H1 (cell line): ENCODE results near the gene OTOGL.

ENCODE experiments used
- CEBPB ChIP-seq: IDR thresholded peaks from 2 replicates; pipeline ENCODE4 v1.6.1; 2012; ENCODE audit warnings: low read depth, low read length
- CTCF ChIP-seq, 3 experiments: IDR thresholded peaks; 1 replicate in 2 of 3; 2 replicates in 1 of 3; pipeline versions ENCODE4 v1.5.1 to v1.6.1; 2011; ENCODE audit warnings: low read length in 3 of 3, mild to moderate bottlenecking in 3 of 3, inconsistent platforms in 2 of 3, low read depth in 1 of 3, moderate library complexity in 1 of 3; ENCODE audit not compliant: insufficient read depth in 1 of 3; ENCODE audit errors: control extremely low read depth in 1 of 3
- EGR1 ChIP-seq: IDR thresholded peaks from 2 replicates; pipeline ENCODE4 v1.6.1; 2011; ENCODE audit warnings: low read depth, low read length, borderline replicate concordance
- EP300 ChIP-seq, 2 experiments: IDR thresholded peaks; 1 replicate in 1 of 2; 2 replicates in 1 of 2; pipeline ENCODE4 v1.6.1; 2011 to 2012; ENCODE audit warnings: low read depth in 2 of 2, low read length in 2 of 2, mild to moderate bottlenecking in 2 of 2, borderline replicate concordance in 1 of 2, inconsistent platforms in 1 of 2, moderate library complexity in 1 of 2
- JUND ChIP-seq: IDR thresholded peaks from 2 replicates; pipeline ENCODE4 v1.6.1; 2011; ENCODE audit warnings: mild to moderate bottlenecking, improper control_type of control experiment, low read length
- POLR2A ChIP-seq, 2 experiments: IDR thresholded peaks; 1 replicate in 1 of 2; 2 replicates in 1 of 2; pipeline ENCODE4 v1.6.1; 2011; ENCODE audit warnings: low read depth in 2 of 2, low read length in 2 of 2, mild to moderate bottlenecking in 2 of 2; ENCODE audit errors: control extremely low read depth in 1 of 2
- POLR2AphosphoS5 ChIP-seq: IDR thresholded peaks from 2 replicates; pipeline ENCODE4 v1.6.1; 2011; ENCODE audit warnings: low read depth, low read length
- YY1 ChIP-seq: IDR thresholded peaks from 2 replicates; pipeline ENCODE4 v1.6.1; 2011; ENCODE audit warnings: low read depth, mild to moderate bottlenecking, low read length

- no peak for TF ChIP-seq EP300 (IDR thresholded peaks at IDR 0.05; ENCODE audit: borderline replicate concordance in 1 of 2, low read depth in 2 of 2, low read length in 2 of 2)
- TF ChIP-seq CTCF (IDR thresholded peaks at IDR 0.05; ENCODE audit: control extremely low read depth in 1 of 3, insufficient read depth in 1 of 3, low read depth in 1 of 3, low read length in 3 of 3) = no peak
- no peak for TF ChIP-seq POLR2AphosphoS5
- TF ChIP-seq CEBPB = no peak
- TF ChIP-seq JUND = no peak
- no peak for TF ChIP-seq EGR1
- TF ChIP-seq YY1 = no peak
- no peak for TF ChIP-seq POLR2A (IDR thresholded peaks at IDR 0.05; ENCODE audit: control extremely low read depth in 1 of 2, low read depth in 2 of 2, low read length in 2 of 2)
Measured at GRCh38 chr12:80422550-80422949, 323.2 kb downstream of the OTOGL start.
